ENCODE measurements around the gene NKX3-2. TPM values are rescaled to one million over a fixed set of nuclear protein-coding genes. Genes with fewer than 3 reads are reported as not detected.
"Not testable (repeated sequence)": the region's sequence is repeated elsewhere in the genome, so short reads cannot be mapped to it uniquely, and the experiment has no call there.

Gene NKX3-2
- total and polyA plus RNA-seq, 3 donors from 2014 or later: 0.50 to 1.3 (median 0.57) TPM

DNA sequence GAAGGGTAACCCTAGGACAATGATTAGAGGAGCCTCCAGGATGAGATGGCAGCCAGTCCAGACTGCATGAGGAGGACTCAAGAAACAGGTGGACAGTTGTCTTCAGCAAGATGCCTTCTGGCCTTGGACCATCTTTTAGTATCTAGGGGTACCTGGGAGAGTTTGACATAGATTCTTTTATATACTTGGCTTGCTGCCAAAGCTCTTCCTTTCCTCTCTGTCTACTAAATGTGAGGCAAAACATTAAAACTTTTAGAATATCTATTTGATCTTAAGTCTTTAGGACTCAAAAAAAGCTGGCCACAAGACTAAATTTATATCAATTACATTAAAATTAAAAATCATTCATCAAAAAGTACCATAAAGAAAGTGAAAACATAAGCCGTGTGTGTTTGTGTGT lies 18.6 kb upstream of the NKX3-2 start:
- no peak overlapping the region for H3K27ac ChIP-seq
- no peaks in the 10 kb centered on the region for H3K4me1 ChIP-seq
- H3K9me3 ChIP-seq: no peaks in the 10 kb centered on the region
- 96 to 97% methylated on average over 1 of the region's 1 CpG for WGBS, 2 donors
- no peak for DNase-seq
- H3K36me3 ChIP-seq (ENCODE audit: low read depth, missing control alignments): no peaks in the 10 kb centered on the region
- no peaks in the 10 kb centered on the region for H3K27me3 ChIP-seq
- TF ChIP-seq POLR2A (IDR thresholded peaks at IDR 0.05) (no peak), CTCF (IDR thresholded peaks at IDR 0.05) (no peak)
- H3K4me3 ChIP-seq: no peak overlapping the region
- intact Hi-C loops (cut with DNase I; ENCODE audit: low total_unique reads): no loop called here

DNA sequence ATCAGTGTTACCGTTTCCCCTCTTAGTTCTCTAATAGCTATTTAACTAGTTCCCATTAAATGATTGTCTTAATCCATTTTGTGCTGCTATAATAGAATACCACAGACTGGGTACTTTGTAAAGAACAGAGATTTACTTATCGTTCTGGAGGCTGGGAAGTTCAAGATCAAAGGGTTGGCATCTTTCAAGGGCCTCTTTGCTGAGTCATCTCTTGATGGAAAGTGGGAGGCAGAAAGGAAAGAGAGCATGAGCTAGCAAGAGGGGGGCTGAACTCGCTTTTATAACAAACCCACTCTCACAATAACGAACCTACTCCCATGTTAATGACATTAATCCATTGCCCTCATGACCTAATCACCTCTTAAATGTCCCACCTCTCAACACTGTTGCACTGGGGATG lies 17.4 kb upstream of the NKX3-2 start:
- 68 to 70% methylated on average over 4 of the region's 4 CpGs for WGBS, 2 donors
- Histone ChIP-seq H3K36me3 (ENCODE audit: low read depth, missing control alignments) (no peaks in the 10 kb centered on the region), H3K9me3 (no peaks in the 10 kb centered on the region), H3K4me3 (no peak overlapping the region), H3K27me3 (no peaks in the 10 kb centered on the region), H3K27ac (no peak overlapping the region), H3K4me1 (no peaks in the 10 kb centered on the region)
- intact Hi-C loops (cut with DNase I; ENCODE audit: low total_unique reads): no loop called here
- no peak for TF ChIP-seq CTCF (IDR thresholded peaks at IDR 0.05)
- no peak for DNase-seq

DNA sequence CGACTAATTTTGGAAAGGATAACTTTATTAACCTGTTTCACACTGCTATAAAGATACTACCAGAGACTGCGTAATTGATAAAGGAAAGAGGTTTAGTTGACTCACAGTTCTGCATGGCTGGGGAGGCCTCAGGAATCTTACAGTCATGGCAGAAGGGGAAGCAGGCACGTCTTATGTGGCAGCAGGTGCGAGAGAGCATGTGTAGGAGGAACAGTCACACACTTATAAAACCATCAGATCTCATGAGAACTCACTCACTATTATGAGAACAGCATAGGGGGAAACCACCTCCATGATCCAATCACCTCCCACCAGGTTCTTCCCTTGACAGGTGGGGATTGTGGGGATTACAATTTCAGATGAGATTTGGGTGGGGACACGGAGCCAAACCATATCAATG lies 15.8 kb upstream of the NKX3-2 start:
- H3K9me3 ChIP-seq; DNase-seq; H3K27me3 ChIP-seq; H3K27ac ChIP-seq; H3K4me1 ChIP-seq; intact Hi-C loops (cut with DNase I; ENCODE audit: low total_unique reads); H3K4me3 ChIP-seq; H3K36me3 ChIP-seq (ENCODE audit: low read depth, missing control alignments): not testable (repeated sequence)
- 57 to 70% methylated on average over 5 of the region's 5 CpGs for WGBS, 2 donors

- 28 to 34% methylated on average over 2 of the region's 2 CpGs for WGBS, 2 donors
- Histone ChIP-seq H3K4me1 (no peaks in the 10 kb centered on the region), H3K4me3 (no peak overlapping the region), H3K9me3 (no peaks in the 10 kb centered on the region), H3K36me3 (ENCODE audit: low read depth, missing control alignments) (no peaks in the 10 kb centered on the region), H3K27ac (no peak overlapping the region), H3K27me3 (no peaks in the 10 kb centered on the region)
- no peak for DNase-seq
- TF ChIP-seq POLR2A (IDR thresholded peaks at IDR 0.05) (no peak), CTCF (IDR thresholded peaks at IDR 0.05) (no peak)
- intact Hi-C loops (cut with DNase I; ENCODE audit: low total_unique reads): no loop called here
Observed at GRCh38 chr4:13559413-13559812, 15.1 kb upstream of the NKX3-2 start.

- intact Hi-C loops (cut with DNase I; ENCODE audit: low total_unique reads): no loop called here
- Histone ChIP-seq H3K36me3 (ENCODE audit: low read depth, missing control alignments) (no peaks in the 10 kb centered on the region), H3K4me1 (no peaks in the 10 kb centered on the region), H3K9me3 (no peaks in the 10 kb centered on the region), H3K4me3 (no peak overlapping the region), H3K27ac (no peak overlapping the region), H3K27me3 (no peaks in the 10 kb centered on the region)
- TF ChIP-seq POLR2A (IDR thresholded peaks at IDR 0.05) (no peak), CTCF (IDR thresholded peaks at IDR 0.05) (no peak)
- 91% methylated on average over 1 of the region's 1 CpG for WGBS, 2 donors
- no peak for DNase-seq
Observed at GRCh38 chr4:13558881-13559280, 14.6 kb upstream of the NKX3-2 start.

All from testis (tissue), 3 donors.